PC-3 (cell line): ENCODE data around the gene SLC7A1.

Experiments
- CTCF ChIP-seq: fragments of 300-600 bp; sonication (generic); conservative IDR thresholded peaks from 2 replicates; pipeline ENCODE4 v1.5.1; 2017; ENCODE audit warnings: antibody characterized with exemption, low read depth, mild to moderate bottlenecking, low read length
- EZH2 ChIP-seq: fragments of 300-600 bp; sonication (generic); IDR thresholded peaks from one replicate; pipeline ENCODE4 v1.6.1; 2017; ENCODE audit warnings: antibody characterized with exemption, mild to moderate bottlenecking, low read length; ENCODE audit not compliant: unreplicated experiment
- EZH2phosphoT487 ChIP-seq: fragments of 300-600 bp; sonication (generic); IDR thresholded peaks from 2 replicates; pipeline ENCODE4 v1.6.1; 2018; ENCODE audit warnings: mild to moderate bottlenecking, antibody characterized with exemption, low read length, borderline replicate concordance

- no peak for TF ChIP-seq CTCF
- no peak for TF ChIP-seq EZH2
- TF ChIP-seq EZH2phosphoT487, result no peak
Measured at GRCh38 chr13:29640665-29641064, 45.2 kb upstream of the SLC7A1 start.
